ENCODE data around the gene GATD1. TPM values are rescaled to one million over a fixed set of nuclear protein-coding genes. Genes with fewer than 3 reads are reported as not detected.

The GATD1 gene
- total RNA-seq, 2 experiments from 2014 or later = 52.1 to 63.2 TPM

DNA sequence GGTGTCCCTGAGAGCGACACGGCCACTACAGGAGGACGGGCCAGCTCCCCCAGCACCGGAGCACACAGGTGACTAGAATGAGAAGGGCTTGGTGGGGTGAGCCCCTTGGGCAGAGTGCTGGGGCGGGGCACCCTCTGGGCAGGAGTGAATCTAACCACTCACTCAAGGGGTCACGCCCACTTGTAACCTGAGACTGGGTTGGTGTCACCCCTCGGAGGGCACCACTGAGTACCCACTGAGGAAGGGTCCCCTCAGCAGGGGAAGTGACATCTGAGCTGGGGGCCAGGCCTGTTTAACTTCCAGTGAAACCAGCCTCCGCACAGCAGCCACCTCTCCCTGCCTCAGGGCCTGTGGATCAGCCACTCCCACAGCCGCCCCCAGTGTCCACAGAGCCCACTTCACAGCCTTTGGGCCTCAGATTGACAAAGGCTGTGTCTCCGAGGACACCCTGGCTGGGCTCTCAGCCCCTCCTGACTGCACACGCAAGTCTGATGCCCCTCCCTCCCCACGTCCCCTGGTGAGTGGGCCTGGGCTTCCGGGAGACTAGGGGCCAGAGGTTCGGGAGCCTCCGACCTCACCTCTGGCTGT, 5.6 kb downstream of the GATD1 start:
- H3K27me3 Mint-ChIP-seq (ENCODE audit: low read depth) = no peaks in the 10 kb centered on the region
- no peak for DNase-seq
- H3K27ac Mint-ChIP-seq = no peak overlapping the region
- ChIA-PET CTCF (no interaction called here), POLR2A (no interaction called here)
- peaks cover 17% of the 10 kb centered on the region for H3K4me1 Mint-ChIP-seq (ENCODE audit: low read depth)
- no peak overlapping the region for H3K4me3 Mint-ChIP-seq
- H3K36me3 Mint-ChIP-seq (ENCODE audit: low read depth) = peaks cover 7% of the 10 kb centered on the region
- H3K9me3 Mint-ChIP-seq (ENCODE audit: insufficient read depth) = no peaks in the 10 kb centered on the region
- ATAC-seq = no peak

DNA sequence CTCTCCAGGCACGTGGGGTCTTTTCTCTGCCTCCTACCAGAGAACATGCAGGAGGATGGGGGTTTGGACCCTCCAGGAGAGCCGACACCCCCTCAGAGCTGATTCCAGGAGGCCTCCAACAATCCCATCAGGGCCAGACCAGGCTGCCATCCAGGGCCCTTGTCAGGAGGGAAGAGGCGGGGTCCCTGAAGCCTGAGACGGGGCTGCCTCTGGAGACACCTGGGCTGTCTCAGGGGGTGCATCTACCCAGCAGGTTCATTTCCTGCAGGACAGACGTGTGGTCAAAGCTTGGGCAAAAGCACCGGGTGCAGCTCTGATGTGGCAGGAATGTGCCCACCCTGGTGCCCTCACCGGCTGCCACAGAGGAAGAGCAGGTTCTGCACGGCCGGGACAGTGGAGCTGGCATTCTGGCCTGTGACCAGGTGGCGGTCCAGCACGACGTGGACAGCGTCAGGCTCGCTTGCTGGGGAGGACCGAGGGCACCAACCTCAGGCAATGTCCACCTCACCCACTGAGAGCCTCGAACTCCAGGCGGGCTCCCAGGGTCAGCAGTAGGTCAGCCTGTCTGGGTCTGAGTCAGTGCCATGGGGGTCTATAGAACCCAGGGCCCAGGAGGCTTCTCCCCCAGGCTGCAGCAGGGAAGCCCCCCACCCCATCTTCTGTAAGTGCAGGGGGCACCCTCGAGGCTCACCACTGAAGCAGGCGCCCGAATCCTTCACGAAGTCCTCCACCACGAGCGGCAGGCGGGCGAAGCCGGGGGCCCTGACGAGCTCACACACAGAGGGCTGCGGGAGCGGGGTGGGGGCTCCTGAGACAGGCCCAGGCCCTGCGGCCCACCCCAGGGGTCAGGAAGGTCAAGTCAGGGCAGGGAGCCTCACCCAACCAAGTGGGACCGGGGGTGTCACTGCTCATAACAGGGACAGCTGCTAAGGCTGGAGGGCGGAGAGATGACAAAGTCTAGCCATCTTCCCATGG, 6.4 kb downstream of the GATD1 start:
- Mint-ChIP-seq H3K27ac (no peak overlapping the region), H3K4me3 (no peak overlapping the region), H3K9me3 (ENCODE audit: insufficient read depth) (no peaks in the 10 kb centered on the region), H3K27me3 (ENCODE audit: low read depth) (no peaks in the 10 kb centered on the region), H3K4me1 (ENCODE audit: low read depth) (peaks cover 13% of the 10 kb centered on the region), H3K36me3 (ENCODE audit: low read depth) (peaks cover 13% of the 10 kb centered on the region)
- DNase-seq (no peak), ATAC-seq (no peak)
- ChIA-PET POLR2A (interaction anchor here (0.6 to 1.0 kb wide), 2 partner anchors 23 to 78 kb away, joined by 3 read pairs; no protein-coding TSS in a partner anchor), CTCF (no interaction called here)

- Mint-ChIP-seq H3K27ac (no peak overlapping the region), H3K9me3 (ENCODE audit: insufficient read depth) (no peaks in the 10 kb centered on the region), H3K4me1 (ENCODE audit: low read depth) (peaks cover 6% of the 10 kb centered on the region), H3K4me3 (no peak overlapping the region), H3K36me3 (ENCODE audit: low read depth) (peaks cover 17% of the 10 kb centered on the region), H3K27me3 (ENCODE audit: low read depth) (no peaks in the 10 kb centered on the region)
- ATAC-seq (no peak), DNase-seq (no peak)
- POLR2A ChIA-PET = interaction anchor here (1.0 kb wide), 1 partner anchor 22 kb away, joined by 3 read pairs; no protein-coding TSS in a partner anchor
- CTCF ChIA-PET = no interaction called here
Observed at GRCh38 chr11:769887-770641, 7.2 kb downstream of the GATD1 start.

GRCh38 chr11:767238-767637, 10.0 kb downstream of the GATD1 start:
- H3K27me3 Mint-ChIP-seq (ENCODE audit: low read depth) = no peaks in the 10 kb centered on the region
- no peak overlapping the region for H3K4me3 Mint-ChIP-seq
- CTCF ChIA-PET = no interaction called here
- H3K9me3 Mint-ChIP-seq (ENCODE audit: insufficient read depth) = no peaks in the 10 kb centered on the region
- no peak overlapping the region for H3K27ac Mint-ChIP-seq
- DNase-seq (no peak), ATAC-seq (no peak)
- peaks cover 2% of the 10 kb centered on the region for H3K4me1 Mint-ChIP-seq (ENCODE audit: low read depth)
- POLR2A ChIA-PET = no interaction called here
- peaks cover 41% of the 10 kb centered on the region for H3K36me3 Mint-ChIP-seq (ENCODE audit: low read depth)

DNA sequence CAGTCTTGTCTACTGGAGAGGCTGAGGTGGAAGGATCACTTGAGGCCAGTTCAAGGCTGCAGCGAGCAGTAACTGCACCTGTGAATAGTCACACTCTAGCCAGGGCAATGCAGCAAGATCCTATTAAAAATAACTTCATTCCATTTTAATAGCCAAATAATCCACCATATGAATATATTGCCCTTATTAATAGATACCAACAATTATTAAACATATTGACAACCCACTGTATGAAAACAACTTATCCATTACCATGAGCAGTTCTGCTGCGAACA, 10.4 kb downstream of the GATD1 start:
- Mint-ChIP-seq H3K4me1 (ENCODE audit: low read depth) (peaks cover 2% of the 10 kb centered on the region), H3K36me3 (ENCODE audit: low read depth) (peaks cover 41% of the 10 kb centered on the region), H3K9me3 (ENCODE audit: insufficient read depth) (no peaks in the 10 kb centered on the region), H3K4me3 (no peak overlapping the region), H3K27ac (peak overlapping the region; percentile 1), H3K27me3 (ENCODE audit: low read depth) (no peaks in the 10 kb centered on the region)
- no peak for ATAC-seq
- CTCF ChIA-PET = no interaction called here
- POLR2A ChIA-PET = no interaction called here
- DNase-seq = no peak

- H3K4me1 Mint-ChIP-seq (ENCODE audit: low read depth) = peaks cover 2% of the 10 kb centered on the region
- H3K9me3 Mint-ChIP-seq (ENCODE audit: insufficient read depth) = no peaks in the 10 kb centered on the region
- peak overlapping the region; percentile 1 for H3K27ac Mint-ChIP-seq
- POLR2A ChIA-PET = no interaction called here
- H3K36me3 Mint-ChIP-seq (ENCODE audit: low read depth) = peaks cover 46% of the 10 kb centered on the region
- ATAC-seq (no peak), DNase-seq (no peak)
- H3K27me3 Mint-ChIP-seq (ENCODE audit: low read depth) = no peaks in the 10 kb centered on the region
- H3K4me3 Mint-ChIP-seq = no peak overlapping the region
- CTCF ChIA-PET = interaction anchor here (0.8 to 1.1 kb wide), 2 partner anchors 10 to 18 kb away, joined by 3 read pairs; no protein-coding TSS in a partner anchor
Observed at GRCh38 chr11:766106-766935, 11.0 kb downstream of the GATD1 start.

- Mint-ChIP-seq H3K9me3 (ENCODE audit: insufficient read depth) (no peaks in the 10 kb centered on the region), H3K27me3 (ENCODE audit: low read depth) (no peaks in the 10 kb centered on the region), H3K4me1 (ENCODE audit: low read depth) (peaks cover 2% of the 10 kb centered on the region), H3K27ac (no peak overlapping the region), H3K4me3 (no peak overlapping the region), H3K36me3 (ENCODE audit: low read depth) (peaks cover 45% of the 10 kb centered on the region)
- ChIA-PET POLR2A (no interaction called here), CTCF (interaction anchor here (0.8 to 1.1 kb wide), 2 partner anchors 11 to 17 kb away, joined by 3 read pairs; no protein-coding TSS in a partner anchor)
- DNase-seq (no peak), ATAC-seq (no peak)
Observed at GRCh38 chr11:765802-766091, 11.5 kb downstream of the GATD1 start.

DNA sequence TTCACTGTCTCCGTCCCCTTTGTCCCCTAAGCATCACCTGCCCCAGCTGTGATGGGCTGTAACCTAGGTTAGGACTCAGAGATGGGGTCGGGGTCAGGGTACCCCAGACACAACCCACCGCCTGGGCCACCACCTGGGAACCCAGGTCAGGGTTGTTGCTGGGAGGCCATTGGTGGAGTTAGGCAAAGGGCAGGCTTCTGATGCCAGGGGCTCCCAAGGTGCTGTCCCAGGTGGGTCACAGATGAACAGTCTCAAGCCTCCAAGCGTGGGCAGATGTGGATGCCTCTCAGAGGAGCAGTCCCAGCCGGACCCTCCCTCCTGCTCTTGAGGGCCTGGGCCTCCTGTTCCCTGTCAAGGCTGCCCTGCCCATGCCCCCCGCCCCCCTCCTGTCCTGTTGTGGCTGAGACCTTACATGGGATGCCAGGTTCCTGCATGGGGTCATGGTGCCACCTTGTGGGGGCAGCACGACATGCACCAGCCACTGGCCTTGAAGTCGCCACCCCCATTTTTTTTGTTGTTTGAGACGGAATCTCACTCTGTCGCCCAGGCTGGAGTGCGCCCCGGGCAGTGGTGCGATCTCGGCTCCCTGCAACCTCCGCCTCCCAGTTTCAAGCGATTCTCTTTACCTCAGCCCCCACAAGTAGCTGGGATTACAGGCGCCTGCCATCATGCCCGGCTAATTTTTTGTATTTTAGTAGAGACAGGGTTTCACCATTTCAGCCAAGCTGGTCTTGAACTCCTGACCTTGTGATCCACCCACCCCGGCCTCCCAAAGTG, 12.1 kb downstream of the GATD1 start:
- POLR2A ChIA-PET = no interaction called here
- no peaks in the 10 kb centered on the region for H3K27me3 Mint-ChIP-seq (ENCODE audit: low read depth)
- DNase-seq (peak; percentile 77), ATAC-seq (peak; percentile 70)
- no peaks in the 10 kb centered on the region for H3K9me3 Mint-ChIP-seq (ENCODE audit: insufficient read depth)
- CTCF ChIA-PET = interaction anchor here (0.8 to 1.1 kb wide), 3 partner anchors 11 to 39 kb away, joined by 3 to 4 read pairs (median 3); no protein-coding TSS in a partner anchor
- H3K4me3 Mint-ChIP-seq = no peak overlapping the region
- peaks cover 2% of the 10 kb centered on the region for H3K4me1 Mint-ChIP-seq (ENCODE audit: low read depth)
- H3K27ac Mint-ChIP-seq = peak overlapping the region; percentile 30
- peaks cover 43% of the 10 kb centered on the region for H3K36me3 Mint-ChIP-seq (ENCODE audit: low read depth)

DNA sequence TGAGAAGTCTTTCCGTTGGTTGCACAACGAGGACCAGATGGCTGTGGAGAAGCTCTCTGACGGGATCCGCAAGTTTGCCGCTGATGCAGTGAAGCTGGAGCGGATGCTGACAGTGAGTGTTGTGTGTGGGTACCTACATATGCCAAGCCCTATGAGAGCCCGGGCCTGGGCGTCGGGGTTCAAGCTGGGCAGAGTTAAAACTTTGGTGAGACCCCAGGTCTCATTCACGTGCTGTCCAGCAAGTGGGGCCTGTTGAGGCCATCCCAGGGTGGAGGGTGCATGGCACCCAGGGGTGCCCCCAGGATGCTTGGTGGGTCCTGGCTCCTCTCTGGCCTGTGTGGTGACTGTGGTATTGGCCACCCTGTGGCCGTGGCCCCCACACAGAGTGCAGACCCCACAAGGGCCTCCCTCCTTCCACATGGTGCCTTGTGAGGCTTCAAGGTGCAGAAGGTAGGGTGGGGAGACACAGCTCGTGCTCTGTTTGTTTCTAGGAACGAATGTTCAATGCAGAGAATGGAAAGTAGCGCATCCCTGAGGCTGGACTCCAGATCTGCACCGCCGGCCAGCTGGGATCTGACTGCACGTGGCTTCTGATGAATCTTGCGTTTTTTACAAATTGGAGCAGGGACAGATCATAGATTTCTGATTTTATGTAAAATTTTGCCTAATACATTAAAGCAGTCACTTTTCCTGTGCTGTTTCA, 12.8 kb downstream of the GATD1 start:
- POLR2A ChIA-PET = no interaction called here
- H3K27ac Mint-ChIP-seq = no peak overlapping the region
- peaks cover 2% of the 10 kb centered on the region for H3K4me1 Mint-ChIP-seq (ENCODE audit: low read depth)
- ATAC-seq = no peak
- H3K4me3 Mint-ChIP-seq = no peak overlapping the region
- H3K27me3 Mint-ChIP-seq (ENCODE audit: low read depth) = no peaks in the 10 kb centered on the region
- CTCF ChIA-PET = interaction anchor here (1.0 kb wide), 1 partner anchor 38 kb away, joined by 4 read pairs; no protein-coding TSS in a partner anchor
- peaks cover 48% of the 10 kb centered on the region for H3K36me3 Mint-ChIP-seq (ENCODE audit: low read depth)
- DNase-seq = no peak
- H3K9me3 Mint-ChIP-seq (ENCODE audit: insufficient read depth) = no peaks in the 10 kb centered on the region

GRCh38 chr11:763549-764321, 13.6 kb downstream of the GATD1 start:
- H3K27me3 Mint-ChIP-seq (ENCODE audit: low read depth) = no peaks in the 10 kb centered on the region
- peaks cover 2% of the 10 kb centered on the region for H3K4me1 Mint-ChIP-seq (ENCODE audit: low read depth)
- H3K9me3 Mint-ChIP-seq (ENCODE audit: insufficient read depth) = no peaks in the 10 kb centered on the region
- ATAC-seq = no peak
- ChIA-PET POLR2A (no interaction called here), CTCF (interaction anchor here (0.9 kb wide), 1 partner anchor 15 kb away, joined by 3 read pairs; no protein-coding TSS in a partner anchor)
- no peak for DNase-seq
- no peak overlapping the region for H3K4me3 Mint-ChIP-seq
- H3K27ac Mint-ChIP-seq = no peak overlapping the region
- peaks cover 48% of the 10 kb centered on the region for H3K36me3 Mint-ChIP-seq (ENCODE audit: low read depth)

Measured in activated CD8-positive, alpha-beta T cell treated with anti-CD3 and anti-CD28 coated beads, Interleukin-2, amount 10 ng/mL, durations not matched to agents 7 days and 5 days (primary cell).